NCI-H460 (cell line): ENCODE data around the gene NEAT1. TPM values are rescaled to one million over a fixed set of nuclear protein-coding genes. Genes with fewer than 3 reads are reported as not detected.
"Not testable (repeated sequence)": the region's sequence is repeated elsewhere in the genome, so short reads cannot be mapped to it uniquely, and the experiment has no call there.

Experiments used
- DNase-seq: peaks from one replicate; pipeline ENCODE4 v3.0.0-alpha.2; 2016; ENCODE audit warnings: low read depth; ENCODE audit errors: extremely low read depth
- total RNA-seq: library from RNA; depleted of rRNA; stranded (reverse); fragments of >200 nt; shearing (Covaris generic); gene quantifications from 2 replicates; pipeline ENCODE4 v1.2.3, GENCODE V29; 2014

NEAT1 gene
- total RNA-seq, 1 experiment from 2014 or later, result 58.2 TPM

DNA sequence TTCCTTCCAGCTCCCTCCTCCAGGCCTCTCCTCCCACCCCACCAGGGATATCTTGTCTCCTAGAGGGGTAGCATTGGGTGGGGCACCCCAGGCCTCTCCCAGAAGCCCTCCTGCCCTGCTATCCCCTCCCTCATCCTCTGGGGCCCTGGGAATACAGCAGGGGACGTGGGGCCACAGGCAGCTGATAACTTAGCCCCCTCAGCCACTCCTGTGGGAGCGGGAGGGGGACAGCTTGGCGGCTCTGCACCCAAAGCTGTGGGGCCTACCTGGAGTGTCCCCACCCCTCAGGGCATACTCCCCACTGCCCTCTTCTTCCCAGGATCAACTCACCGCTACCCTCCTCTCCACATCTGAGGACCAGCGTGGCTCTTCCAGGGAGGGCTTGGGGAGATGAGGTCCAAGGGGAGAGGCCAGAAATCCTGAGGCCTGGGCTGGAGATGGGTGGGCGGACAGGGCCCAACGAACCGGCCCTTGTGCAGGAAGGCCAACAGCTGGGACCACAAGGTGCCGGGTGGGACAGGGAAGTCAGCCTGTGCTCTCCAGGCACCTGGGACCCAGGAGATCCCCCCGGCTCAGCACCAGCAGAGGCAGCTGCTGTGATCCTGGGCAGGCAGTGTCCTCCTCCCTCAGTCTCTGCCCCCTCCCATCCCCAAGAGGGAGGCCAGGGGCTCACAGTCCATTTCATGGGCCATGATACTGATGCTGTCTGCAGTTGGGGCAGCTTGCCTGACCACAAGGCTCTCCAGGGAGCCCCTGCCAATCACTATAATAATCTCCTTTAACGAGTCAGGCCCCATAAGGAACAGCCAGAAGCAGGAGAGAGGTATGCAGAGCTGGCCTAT, 23.2 kb downstream of the NEAT1 start:
- no peak for DNase-seq

DNA sequence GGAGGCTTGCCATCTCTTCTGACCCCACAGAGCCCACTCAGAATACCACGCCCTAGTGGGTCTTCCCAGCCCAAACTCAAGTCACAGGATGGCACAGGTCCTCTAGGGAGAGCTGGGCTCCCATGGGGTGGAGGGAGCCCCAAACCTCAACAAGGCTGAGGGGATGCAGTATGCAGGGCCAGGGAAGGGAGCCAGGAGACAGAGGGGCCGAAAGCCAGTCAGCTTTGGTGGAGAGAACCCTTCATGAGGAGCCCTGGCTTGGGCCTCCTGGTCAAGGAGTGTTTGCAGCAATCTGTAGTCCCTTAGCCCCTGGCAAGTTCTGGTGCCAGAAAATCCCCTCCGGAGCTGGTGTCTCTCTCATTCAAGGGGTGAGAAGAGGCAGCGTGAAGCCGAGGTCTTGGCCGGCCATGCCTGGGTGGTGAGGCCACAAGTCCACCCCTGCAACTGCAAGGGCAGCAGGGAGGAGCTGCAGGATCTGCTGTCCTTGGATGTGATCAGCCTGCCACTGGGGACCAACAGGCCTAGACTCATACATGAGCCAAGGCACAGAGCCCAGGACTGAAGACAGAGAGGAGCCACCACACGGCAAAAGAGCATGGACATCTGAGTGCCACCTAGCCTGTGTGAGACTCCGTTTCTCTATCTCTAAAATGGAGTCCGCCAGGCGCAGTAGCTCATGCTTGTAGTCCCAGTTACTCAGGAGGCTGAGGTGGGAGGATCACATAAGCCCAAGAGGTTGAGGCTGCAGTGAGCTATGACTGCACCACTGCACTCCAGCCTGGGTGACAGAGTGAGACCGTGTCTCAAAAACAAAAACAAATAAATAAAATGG, 24.1 kb downstream of the NEAT1 start:
- DNase-seq, result no peak

GRCh38 chr11:65448074-65448417, 25.4 kb downstream of the NEAT1 start:
- no peak for DNase-seq

DNA sequence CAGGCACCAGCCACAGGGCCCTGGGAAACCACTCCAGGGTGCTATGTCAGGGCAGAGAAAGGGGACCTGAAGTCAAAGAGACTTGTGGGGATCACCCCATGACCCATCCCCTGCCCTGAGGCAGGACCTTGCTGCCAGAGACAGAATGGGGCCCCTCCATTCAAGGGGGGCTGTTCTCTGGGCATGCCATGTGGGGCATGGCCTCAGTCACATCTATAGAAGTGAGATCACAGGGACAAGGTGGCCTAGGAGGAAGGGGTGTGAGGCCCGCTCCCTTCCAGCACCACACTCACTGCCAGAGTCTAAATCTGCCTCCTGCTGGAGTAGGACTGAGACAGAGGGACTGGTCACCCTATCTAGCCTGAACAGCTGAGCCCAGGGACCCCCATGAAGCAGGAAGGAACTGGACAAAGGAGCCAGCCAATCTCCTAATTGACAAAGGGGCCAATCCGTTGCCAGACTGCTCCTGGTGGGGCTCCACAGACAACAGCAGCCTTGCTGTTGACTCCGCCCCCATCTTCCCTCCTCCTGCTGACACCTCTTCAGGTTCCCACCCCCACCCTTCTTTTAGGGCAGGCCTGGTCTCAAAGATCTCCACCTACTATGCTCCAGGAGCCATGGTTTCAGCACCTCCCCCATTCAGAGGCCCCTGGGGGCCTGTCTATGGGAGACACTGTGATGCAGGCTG, 26.0 kb downstream of the NEAT1 start:
- DNase-seq, result no peak

GRCh38 chr11:65451301-65451700, 28.7 kb downstream of the NEAT1 start:
- not testable (repeated sequence) for DNase-seq

- not testable (repeated sequence) for DNase-seq
Measured at GRCh38 chr11:65452259-65452658, 29.7 kb downstream of the NEAT1 start.

- no peak for DNase-seq
Measured at GRCh38 chr11:65452806-65453490, 30.4 kb downstream of the NEAT1 start.

GRCh38 chr11:65454311-65454695, 31.7 kb downstream of the NEAT1 start:
- DNase-seq, result no peak

DNA sequence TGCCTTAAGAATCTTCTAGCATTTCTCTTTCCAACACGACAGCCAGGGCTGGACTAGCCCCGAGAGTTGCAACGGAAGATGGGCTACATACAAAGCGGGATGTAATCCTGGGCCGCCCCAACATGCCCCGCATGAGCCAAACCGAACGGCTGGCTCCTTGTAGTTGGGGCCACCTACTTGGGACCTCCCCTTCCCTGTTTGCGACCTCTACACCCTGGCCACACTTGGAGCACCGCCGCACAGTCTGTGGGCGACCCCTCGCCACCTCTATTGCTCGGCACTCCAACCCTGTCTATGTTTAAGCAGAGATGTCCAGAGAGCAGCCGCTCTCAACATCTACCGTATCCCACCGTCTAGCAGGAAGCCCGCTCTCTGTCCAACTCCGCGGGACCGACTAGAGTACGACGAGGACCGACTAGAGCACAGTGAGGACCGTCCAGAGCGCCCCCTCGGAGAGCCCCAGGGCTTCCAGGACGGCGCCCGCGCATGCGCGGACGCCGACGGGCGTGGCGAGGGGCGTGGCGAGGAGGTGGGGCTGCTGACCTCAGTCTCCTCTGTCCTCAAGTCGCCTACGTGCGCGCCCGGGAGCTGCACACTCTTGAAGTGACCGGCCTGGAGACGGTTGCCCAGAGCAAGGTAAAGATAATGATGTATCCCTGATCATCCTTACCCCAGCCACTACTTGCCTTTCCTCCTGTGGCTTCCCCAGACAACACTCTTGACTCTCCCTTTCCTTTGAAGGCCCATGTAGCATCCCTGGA, 32.3 kb downstream of the NEAT1 start:
- peak; percentile 82 for DNase-seq

DNA sequence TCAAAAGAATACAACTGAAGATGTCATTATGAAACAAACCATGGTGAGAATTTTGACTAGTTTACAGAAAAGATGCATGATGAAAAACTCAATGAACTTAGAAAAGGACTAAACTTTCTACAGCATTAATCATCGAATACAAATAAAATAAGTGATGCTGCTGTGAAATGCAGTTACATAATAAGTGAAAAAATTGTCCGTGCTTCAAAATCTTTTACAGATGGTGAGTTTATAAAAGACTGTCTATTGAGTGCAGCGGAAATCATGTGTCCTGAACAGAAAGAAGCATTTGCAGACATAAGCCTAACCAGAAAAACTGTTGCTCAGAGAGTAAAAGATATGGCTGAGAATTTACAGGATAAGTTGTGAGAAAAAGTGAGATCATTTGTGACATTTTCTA, 33.8 kb downstream of the NEAT1 start:
- no peak for DNase-seq

- DNase-seq, result no peak
Measured at GRCh38 chr11:65459552-65459951, 37.0 kb downstream of the NEAT1 start.

- not testable (repeated sequence) for DNase-seq
Measured at GRCh38 chr11:65465471-65465870, 42.9 kb downstream of the NEAT1 start.

GRCh38 chr11:65467306-65467705, 44.7 kb downstream of the NEAT1 start:
- not testable (repeated sequence) for DNase-seq

GRCh38 chr11:65468874-65469333, 46.3 kb downstream of the NEAT1 start:
- DNase-seq, result no peak

GRCh38 chr11:65470433-65471049, 47.9 kb downstream of the NEAT1 start:
- DNase-seq, result no peak

- DNase-seq, result peak; percentile 74
Measured at GRCh38 chr11:65471447-65471891, 48.9 kb downstream of the NEAT1 start.

DNA sequence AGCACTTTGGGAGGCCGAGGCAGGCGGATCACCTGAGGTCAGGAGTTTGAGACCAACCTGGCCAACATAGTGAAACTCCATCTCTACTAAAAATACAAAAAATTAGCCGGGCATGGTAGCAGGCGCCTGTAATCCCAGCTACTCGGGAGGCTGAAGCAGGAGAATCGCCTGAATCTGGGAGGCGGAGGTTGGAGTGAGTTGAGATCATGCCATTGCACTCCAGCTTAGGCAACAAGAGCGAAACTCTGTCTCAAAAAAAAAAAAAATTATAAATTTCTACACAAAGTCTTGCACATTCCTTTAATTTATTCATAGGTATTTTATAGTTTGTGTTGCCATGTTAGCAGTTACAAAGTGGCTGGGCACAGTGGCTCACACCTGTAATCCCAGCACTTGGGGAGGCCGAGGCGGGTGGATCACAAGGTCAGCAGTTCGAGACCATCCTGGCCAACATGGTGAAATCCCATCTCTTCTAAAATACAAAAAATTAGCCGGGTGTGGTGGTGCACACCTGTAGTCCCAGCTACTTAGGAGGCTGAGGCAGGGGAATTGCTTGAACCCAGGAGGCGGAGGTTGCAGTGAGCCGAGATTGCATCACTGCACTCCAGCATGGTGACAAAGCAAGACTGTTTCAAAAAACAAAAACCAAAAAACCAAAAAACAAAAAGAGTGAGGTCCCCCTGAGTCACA, 50.1 kb downstream of the NEAT1 start:
- not testable (repeated sequence) for DNase-seq

GRCh38 chr11:65473278-65473860, 50.8 kb downstream of the NEAT1 start:
- DNase-seq, result no peak
